SU-DHL-6 (cell line): ENCODE data around the gene MMRN1.

ENCODE experiments used
- H2AFZ ChIP-seq: fragments of 200-600 bp; sonication (generic); 2 replicates; pipeline ENCODE4 v1.6.1; 2014; ENCODE audit warnings: low read depth, mild to moderate bottlenecking, moderate library complexity, mixed read lengths, antibody characterized with exemption, low read length; ENCODE audit not compliant: severe bottlenecking
- H3F3A ChIP-seq: fragments of 200-600 bp; shearing (Covaris generic); 2 replicates; pipeline ENCODE4 v1.6.0; 2016; ENCODE audit warnings: antibody characterized with exemption, mild to moderate bottlenecking; ENCODE audit not compliant: insufficient read depth
- H3K27ac ChIP-seq: fragments of 200-600 bp; sonication (generic); 2 replicates; pipeline ENCODE4 v1.5.1; 2016; ENCODE audit warnings: low read depth, mild to moderate bottlenecking, low read length, moderate library complexity, mixed read lengths
- H3K27me3 ChIP-seq: fragments of 200-600 bp; sonication (generic), shearing (Covaris generic); 2 replicates; pipeline ENCODE4 v1.6.0; 2014; ENCODE audit warnings: mild to moderate bottlenecking, low read length
- H3K36me3 ChIP-seq: fragments of 200-600 bp; sonication (generic); 2 replicates; pipeline ENCODE4 v1.6.1; 2014; ENCODE audit warnings: mild to moderate bottlenecking, low read length, mixed read lengths
- H3K4me2 ChIP-seq: fragments of 300-600, 200-600 bp; shearing (Covaris generic), sonication (generic); 2 replicates; pipeline ENCODE4 v1.6.0; 2014; ENCODE audit warnings: low read length, low read depth, mild to moderate bottlenecking; ENCODE audit not compliant: poor library complexity, severe bottlenecking
- H3K4me3 ChIP-seq: fragments of 200-600 bp; sonication (generic); 2 replicates; pipeline ENCODE4 v1.5.1; 2014; ENCODE audit warnings: antibody characterized with exemption, low read length, mild to moderate bottlenecking, mixed read lengths; ENCODE audit not compliant: insufficient read depth, poor library complexity, severe bottlenecking
- H3K79me2 ChIP-seq: fragments of 200-600 bp; sonication (generic); 2 replicates; pipeline ENCODE4 v1.6.1; 2014; ENCODE audit warnings: mild to moderate bottlenecking, low read length, moderate library complexity; ENCODE audit not compliant: insufficient read depth
- H3K9ac ChIP-seq: fragments of 200-600 bp; sonication (generic); 2 replicates; pipeline ENCODE4 v1.7.0; 2014; ENCODE audit warnings: mild to moderate bottlenecking, low read length
- H3K9me2 ChIP-seq: fragments of 200-600 bp; sonication (generic); replicated peaks from 2 replicates; pipeline ENCODE4 v1.6.1; 2014; ENCODE audit warnings: low read length; ENCODE audit not compliant: insufficient read depth
- H3K9me3 ChIP-seq: fragments of 200-600 bp; sonication (generic); 2 replicates; pipeline ENCODE4 v1.6.1; 2014; ENCODE audit warnings: low read length, mixed read lengths; ENCODE audit not compliant: insufficient read depth
- H4K20me1 ChIP-seq: fragments of 200-600 bp; sonication (generic); 2 replicates; pipeline ENCODE4 v1.6.1; 2014; ENCODE audit warnings: low read depth, mild to moderate bottlenecking, antibody characterized with exemption, low read length, moderate library complexity, mixed read lengths
- CTCF ChIP-seq: fragments of 200-600 bp; sonication (generic); IDR thresholded peaks from one replicate; pipeline ENCODE4 v1.5.1; 2017; ENCODE audit warnings: antibody characterized with exemption, mild to moderate bottlenecking, low read length, moderate library complexity; ENCODE audit not compliant: insufficient read depth, poor library complexity, severe bottlenecking
- EZH2phosphoT487 ChIP-seq: fragments of 200-600 bp; sonication (generic), shearing (Covaris generic); conservative IDR thresholded peaks from 2 replicates; pipeline ENCODE4 v1.6.1; 2018; ENCODE audit warnings: mild to moderate bottlenecking, antibody characterized with exemption, low read length, moderate library complexity, mixed read lengths

The MMRN1 gene

DNA sequence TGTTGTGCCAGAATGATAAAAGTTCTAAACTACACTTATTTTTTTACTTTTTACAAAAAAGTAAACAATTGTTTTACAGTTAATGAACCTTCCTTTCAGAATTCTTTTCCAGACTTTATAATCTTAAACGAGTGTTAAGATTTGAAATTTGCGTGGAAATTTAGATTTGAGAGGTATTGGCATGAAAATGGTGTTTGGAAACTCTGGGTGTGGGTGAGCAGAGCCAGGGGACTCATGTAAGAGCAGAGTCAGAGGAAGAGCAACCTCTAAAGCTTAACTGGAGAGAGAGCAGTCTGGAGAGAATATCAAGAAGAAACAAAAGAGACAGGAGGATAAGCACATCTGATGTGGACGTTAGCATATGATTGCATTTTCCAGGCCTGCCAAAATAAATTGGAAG, 48.2 kb downstream of the MMRN1 start:
- Histone ChIP-seq H3K9ac (no peak overlapping the region), H2AFZ (no peak overlapping the region), H3K36me3 (no peaks in the 10 kb centered on the region), H3K4me3 (no peak overlapping the region), H3K4me2 (no peak overlapping the region), H3K9me2 (no peaks in the 10 kb centered on the region), H3K79me2 (no peaks in the 10 kb centered on the region), H3K9me3 (no peaks in the 10 kb centered on the region), H3K27me3 (no peaks in the 10 kb centered on the region), H4K20me1 (no peaks in the 10 kb centered on the region), H3F3A (no peaks in the 10 kb centered on the region), H3K27ac (no peak overlapping the region)
- TF ChIP-seq EZH2phosphoT487 (no peak), CTCF (no peak)

DNA sequence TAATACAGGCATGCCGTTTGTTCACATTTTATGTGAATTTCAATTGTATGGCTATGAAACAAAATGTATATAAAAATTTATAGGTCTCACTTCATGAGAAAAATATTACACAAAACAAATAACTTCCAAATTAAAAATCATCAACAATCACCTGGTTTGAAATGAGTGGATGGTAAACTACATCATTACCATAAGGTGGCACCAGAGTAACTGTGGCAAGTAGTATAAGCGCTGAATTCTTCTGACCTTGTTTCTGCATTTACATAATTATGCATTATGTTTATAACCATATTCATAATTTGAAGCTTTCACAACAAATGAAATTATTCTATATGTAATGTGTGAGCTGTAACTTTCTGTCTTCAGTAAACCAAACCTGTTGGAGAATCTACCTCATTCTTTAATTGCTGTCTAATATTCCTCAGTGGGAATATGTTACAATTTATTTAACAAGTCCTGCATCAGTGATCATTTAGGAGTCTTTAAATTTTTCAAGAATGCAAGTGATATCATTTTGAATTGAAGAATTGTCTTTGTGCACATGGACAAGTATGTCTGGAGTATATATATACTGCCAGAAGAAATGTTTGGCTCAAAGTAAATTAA, 55.2 kb downstream of the MMRN1 start:
- Histone ChIP-seq H3K9ac (no peak overlapping the region), H3K79me2 (no peaks in the 10 kb centered on the region), H3K4me2 (no peak overlapping the region), H3K9me3 (no peaks in the 10 kb centered on the region), H3K27me3 (no peaks in the 10 kb centered on the region), H4K20me1 (no peaks in the 10 kb centered on the region), H3K36me3 (no peaks in the 10 kb centered on the region), H3F3A (no peaks in the 10 kb centered on the region), H3K4me3 (no peak overlapping the region), H3K9me2 (no peaks in the 10 kb centered on the region), H2AFZ (no peak overlapping the region), H3K27ac (no peak overlapping the region)
- TF ChIP-seq CTCF: no peak
- no peak for TF ChIP-seq EZH2phosphoT487

GRCh38 chr4:89952458-89952857, 57.8 kb downstream of the MMRN1 start:
- no peaks in the 10 kb centered on the region for H3K36me3 ChIP-seq
- H3K9me3 ChIP-seq: no peaks in the 10 kb centered on the region
- no peak overlapping the region for H3K9ac ChIP-seq
- H3K4me2 ChIP-seq: no peak overlapping the region
- H3K27me3 ChIP-seq: no peaks in the 10 kb centered on the region
- H3K4me3 ChIP-seq: no peak overlapping the region
- H2AFZ ChIP-seq: no peak overlapping the region
- no peak overlapping the region for H3K27ac ChIP-seq
- no peaks in the 10 kb centered on the region for H3K79me2 ChIP-seq
- H3F3A ChIP-seq: no peaks in the 10 kb centered on the region
- no peaks in the 10 kb centered on the region for H3K9me2 ChIP-seq
- TF ChIP-seq CTCF (no peak), EZH2phosphoT487 (no peak)
- H4K20me1 ChIP-seq: no peaks in the 10 kb centered on the region
